ENCODE data around the gene NECAB3. TPM values are rescaled to one million over a fixed set of nuclear protein-coding genes. Genes with fewer than 3 reads are reported as not detected.

NECAB3 gene
- total RNA-seq, 2 donors from 2014 or later = 77.2 to 92.3 TPM

GRCh38 chr20:33673410-33674293 is 576 bp downstream of the NECAB3 start:
- H3K36me3 ChIP-seq (ENCODE audit: control insufficient read depth, insufficient read depth, low read length) = peaks cover 29% of the 10 kb centered on the region
- peak overlapping the region; percentile 17 for H3K27ac ChIP-seq (ENCODE audit: low read depth, low read length)
- peak overlapping the region; percentile 41 for H3K27ac Mint-ChIP-seq
- H3K9me3 ChIP-seq (ENCODE audit: control insufficient read depth, low read length) = no peaks in the 10 kb centered on the region
- H3K4me3 ChIP-seq (ENCODE audit: low read length) = peak overlapping the region; percentile 87
- no peak for TF ChIP-seq CTCF (conservative IDR thresholded peaks at IDR 0.05)
- H3K4me1 Mint-ChIP-seq = peaks cover 30% of the 10 kb centered on the region
- H3K27me3 Mint-ChIP-seq (ENCODE audit: insufficient read depth) = no peaks in the 10 kb centered on the region
- H3K36me3 Mint-ChIP-seq (ENCODE audit: low read depth) = peaks cover 58% of the 10 kb centered on the region
- H3K9me3 Mint-ChIP-seq = no peaks in the 10 kb centered on the region
- H3K9ac ChIP-seq (ENCODE audit: extremely low read depth, low read length, poor library complexity, severe bottlenecking) = peak overlapping the region; percentile 70
- no peaks in the 10 kb centered on the region for H3K27me3 ChIP-seq (ENCODE audit: control insufficient read depth, insufficient read depth, low read length, poor library complexity, severe bottlenecking)
- DNase-seq = peak; percentile 64
- WGBS, 2 experiments (ENCODE audit: insufficient coverage in 1 of 2, insufficient read length in 1 of 2) = 5 to 7% methylated on average over 7 to 29 of the region's 29 CpGs
- peaks cover 13% of the 10 kb centered on the region for H3K4me1 ChIP-seq (ENCODE audit: control insufficient read depth, insufficient read depth, low read length)
- H3K4me3 Mint-ChIP-seq = peak overlapping the region; percentile 93

GRCh38 chr20:33673114-33673409 is 1.2 kb downstream of the NECAB3 start:
- peak overlapping the region; percentile 41 for H3K27ac Mint-ChIP-seq
- 66 to 67% methylated on average over 1 to 4 of the region's 4 CpGs for WGBS, 2 experiments (ENCODE audit: insufficient coverage in 1 of 2, insufficient read length in 1 of 2)
- Histone ChIP-seq H3K27ac (ENCODE audit: low read depth, low read length) (no peak overlapping the region), H3K27me3 (ENCODE audit: control insufficient read depth, insufficient read depth, low read length, poor library complexity, severe bottlenecking) (no peaks in the 10 kb centered on the region), H3K4me3 (ENCODE audit: low read length) (peak overlapping the region; percentile 87), H3K9ac (ENCODE audit: extremely low read depth, low read length, poor library complexity, severe bottlenecking) (peak overlapping the region; percentile 70), H3K4me1 (ENCODE audit: control insufficient read depth, insufficient read depth, low read length) (peaks cover 13% of the 10 kb centered on the region), H3K36me3 (ENCODE audit: control insufficient read depth, insufficient read depth, low read length) (peaks cover 33% of the 10 kb centered on the region), H3K9me3 (ENCODE audit: control insufficient read depth, low read length) (no peaks in the 10 kb centered on the region)
- peak overlapping the region; percentile 93 for H3K4me3 Mint-ChIP-seq
- H3K36me3 Mint-ChIP-seq (ENCODE audit: low read depth) = peaks cover 59% of the 10 kb centered on the region
- DNase-seq = peak; percentile 61
- TF ChIP-seq CTCF (conservative IDR thresholded peaks at IDR 0.05) = no peak
- H3K9me3 Mint-ChIP-seq = no peaks in the 10 kb centered on the region
- H3K27me3 Mint-ChIP-seq (ENCODE audit: insufficient read depth) = peaks cover 2% of the 10 kb centered on the region
- H3K4me1 Mint-ChIP-seq = peaks cover 30% of the 10 kb centered on the region

GRCh38 chr20:33672426-33673113 is 1.7 kb downstream of the NECAB3 start:
- Histone ChIP-seq H3K36me3 (ENCODE audit: control insufficient read depth, insufficient read depth, low read length) (peaks cover 29% of the 10 kb centered on the region), H3K27ac (ENCODE audit: low read depth, low read length) (no peak overlapping the region), H3K9me3 (ENCODE audit: control insufficient read depth, low read length) (no peaks in the 10 kb centered on the region), H3K4me1 (ENCODE audit: control insufficient read depth, insufficient read depth, low read length) (peaks cover 13% of the 10 kb centered on the region), H3K4me3 (ENCODE audit: low read length) (peak overlapping the region; percentile 87), H3K9ac (ENCODE audit: extremely low read depth, low read length, poor library complexity, severe bottlenecking) (no peak overlapping the region), H3K27me3 (ENCODE audit: control insufficient read depth, insufficient read depth, low read length, poor library complexity, severe bottlenecking) (no peaks in the 10 kb centered on the region)
- Mint-ChIP-seq H3K27me3 (ENCODE audit: insufficient read depth) (peaks cover 2% of the 10 kb centered on the region), H3K9me3 (no peaks in the 10 kb centered on the region), H3K36me3 (ENCODE audit: low read depth) (peaks cover 55% of the 10 kb centered on the region), H3K4me3 (peak overlapping the region; percentile 93), H3K4me1 (peaks cover 30% of the 10 kb centered on the region), H3K27ac (peak overlapping the region; percentile 41)
- DNase-seq = no peak
- WGBS, 2 experiments (ENCODE audit: insufficient coverage in 1 of 2, insufficient read length in 1 of 2) = 58 to 78% methylated on average over 7 to 17 of the region's 17 CpGs
- TF ChIP-seq CTCF (conservative IDR thresholded peaks at IDR 0.05) = no peak
